SK-N-MC (cell line): ENCODE results near the gene LRBA.

Experiments used
- EZH2 ChIP-seq: fragments of 200-600 bp; sonication (generic); IDR thresholded peaks from one replicate; pipeline ENCODE4 v1.6.1; 2017; ENCODE audit warnings: antibody characterized with exemption
- POLR2AphosphoS5 ChIP-seq: IDR thresholded peaks from 2 replicates; pipeline ENCODE4 v1.6.1; 2012; ENCODE audit warnings: mild to moderate bottlenecking, low read depth, low read length, borderline replicate concordance

DNA sequence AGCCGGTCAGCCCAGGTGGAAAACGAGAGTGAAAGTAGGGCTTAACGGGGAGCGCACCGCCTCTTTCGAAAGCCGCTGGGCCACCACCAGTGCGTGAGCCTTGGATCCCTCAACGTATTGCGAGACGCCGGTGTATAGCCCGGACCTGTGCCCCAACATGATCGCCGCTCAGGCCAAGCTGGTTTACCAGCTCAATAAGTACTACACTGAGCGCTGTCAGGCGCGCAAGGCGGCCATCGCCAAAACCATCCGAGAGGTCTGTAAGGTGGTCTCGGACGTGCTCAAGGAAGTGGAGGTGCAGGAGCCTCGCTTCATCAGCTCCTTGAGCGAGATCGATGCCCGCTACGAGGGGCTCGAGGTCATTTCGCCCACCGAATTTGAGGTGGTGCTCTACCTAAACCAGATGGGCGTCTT lies 432.2 kb downstream of the LRBA start:
- no peak for TF ChIP-seq EZH2
- no peak for TF ChIP-seq POLR2AphosphoS5
